ENCODE data around the gene SLC48A1.

GRCh38 chr12:47755655-47756562, 17.1 kb upstream of the SLC48A1 start:
- TF ChIP-seq CTCF (IDR thresholded peaks at IDR 0.05): no peak
- no peak for TF ChIP-seq POLR2A (IDR thresholded peaks at IDR 0.05)
